ENCODE data around the gene TFEC.
"Not testable (repeated sequence)": the region's sequence is repeated elsewhere in the genome, so short reads cannot be mapped to it uniquely, and the experiment has no call there.

The TFEC gene

DNA sequence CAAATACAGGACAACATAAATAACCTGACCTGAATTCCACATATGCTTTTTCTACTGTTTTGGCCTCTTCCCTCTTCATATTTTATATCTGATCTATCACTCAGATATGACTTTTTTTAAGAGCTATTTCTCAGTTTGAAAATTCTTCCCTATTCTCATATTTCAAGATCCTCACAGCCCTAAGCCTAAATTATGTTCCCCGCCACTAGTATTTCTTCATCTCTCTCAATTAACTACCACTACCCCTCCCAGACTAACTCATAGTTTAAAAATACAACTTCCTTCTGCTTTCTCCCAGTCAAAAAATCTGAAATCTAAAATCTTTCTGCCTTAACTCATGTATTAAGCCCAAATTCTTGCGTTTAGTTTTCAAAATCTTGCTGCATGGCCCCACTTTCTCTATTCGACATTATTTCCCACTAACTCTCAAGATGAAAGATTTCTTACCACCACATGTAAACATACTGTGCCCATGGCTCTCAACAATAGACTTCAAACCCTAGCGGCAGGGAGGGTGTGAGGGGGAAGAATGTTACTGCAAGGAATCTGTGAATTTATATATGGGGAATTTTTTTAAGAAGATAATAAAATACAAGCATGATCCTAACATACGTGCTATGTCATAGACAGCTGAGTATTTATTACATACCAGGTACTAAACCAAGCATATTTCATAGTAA is 64.6 kb downstream of the TFEC start:
- H3K27ac Mint-ChIP-seq = no peak overlapping the region
- no peaks in the 10 kb centered on the region for H3K36me3 Mint-ChIP-seq (ENCODE audit: low read depth)
- no peaks in the 10 kb centered on the region for H3K4me1 Mint-ChIP-seq (ENCODE audit: low read depth)
- H3K27me3 Mint-ChIP-seq = no peaks in the 10 kb centered on the region
- H3K9me3 Mint-ChIP-seq = no peaks in the 10 kb centered on the region
- H3K4me3 Mint-ChIP-seq = no peak overlapping the region

DNA sequence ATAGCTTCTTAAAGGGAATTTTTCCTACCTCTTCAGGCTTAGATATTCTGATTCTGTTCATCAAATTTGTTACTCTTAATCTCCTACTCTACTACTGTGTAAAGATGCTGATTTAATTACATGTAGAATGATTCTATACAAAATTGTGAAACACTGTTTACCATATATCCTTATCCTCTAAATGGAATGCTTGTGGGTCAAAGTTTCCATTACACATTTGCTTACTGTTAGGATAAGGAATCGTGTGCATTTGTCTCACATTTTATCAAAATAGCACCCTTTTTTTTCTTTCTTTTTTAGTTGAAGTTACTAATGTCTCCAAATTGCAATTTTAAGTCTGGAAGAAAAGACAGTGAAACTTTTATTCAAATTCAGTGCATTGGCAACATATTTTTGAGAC is 65.3 kb downstream of the TFEC start:
- Mint-ChIP-seq H3K9me3 (no peaks in the 10 kb centered on the region), H3K27me3 (no peaks in the 10 kb centered on the region), H3K36me3 (ENCODE audit: low read depth) (no peaks in the 10 kb centered on the region), H3K4me1 (ENCODE audit: low read depth) (no peaks in the 10 kb centered on the region), H3K4me3 (no peak overlapping the region), H3K27ac (no peak overlapping the region)

DNA sequence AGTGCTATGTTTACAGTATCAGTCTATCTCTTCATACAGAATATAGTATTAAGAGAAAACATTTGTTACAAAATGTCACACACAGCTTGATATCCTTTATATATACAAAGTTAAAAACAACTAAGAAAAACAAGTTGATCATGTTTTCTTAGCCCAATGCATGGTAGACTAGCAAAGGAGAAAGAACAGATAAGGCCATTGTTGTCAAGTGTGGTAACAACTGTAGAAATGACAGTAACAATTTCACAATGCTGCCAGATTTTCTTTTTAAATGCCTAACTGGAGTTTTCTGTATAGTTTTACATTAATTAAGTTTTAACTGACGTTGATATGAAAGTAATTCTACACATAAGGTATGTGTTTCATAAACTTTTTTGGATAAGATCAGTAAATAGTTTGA is 65.8 kb downstream of the TFEC start:
- H3K27me3 Mint-ChIP-seq = no peaks in the 10 kb centered on the region
- no peak overlapping the region for H3K27ac Mint-ChIP-seq
- no peak overlapping the region for H3K4me3 Mint-ChIP-seq
- H3K4me1 Mint-ChIP-seq (ENCODE audit: low read depth) = no peaks in the 10 kb centered on the region
- H3K36me3 Mint-ChIP-seq (ENCODE audit: low read depth) = no peaks in the 10 kb centered on the region
- H3K9me3 Mint-ChIP-seq = no peaks in the 10 kb centered on the region

DNA sequence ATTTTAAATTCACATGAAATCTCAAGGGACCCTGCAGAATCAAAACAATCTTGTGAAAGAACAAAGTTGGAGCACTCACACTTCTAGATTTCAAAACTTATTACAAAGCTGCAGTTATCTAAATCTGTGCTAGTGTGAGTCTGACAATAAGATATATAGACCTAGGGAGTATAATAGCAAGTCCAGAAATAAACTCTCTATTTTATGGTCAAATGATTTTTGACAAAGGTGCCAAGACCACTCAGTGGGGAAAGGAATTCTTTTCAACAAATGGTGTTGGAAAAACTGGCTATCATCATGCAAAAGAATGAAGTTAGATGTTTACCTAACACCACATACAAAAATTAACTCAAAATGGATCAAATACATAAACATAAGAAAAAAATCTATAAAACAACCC is 68.2 kb downstream of the TFEC start:
- H3K9me3 Mint-ChIP-seq = no peaks in the 10 kb centered on the region
- no peaks in the 10 kb centered on the region for H3K36me3 Mint-ChIP-seq (ENCODE audit: low read depth)
- H3K4me3 Mint-ChIP-seq = no peak overlapping the region
- no peak overlapping the region for H3K27ac Mint-ChIP-seq
- H3K4me1 Mint-ChIP-seq (ENCODE audit: low read depth) = no peaks in the 10 kb centered on the region
- no peaks in the 10 kb centered on the region for H3K27me3 Mint-ChIP-seq

DNA sequence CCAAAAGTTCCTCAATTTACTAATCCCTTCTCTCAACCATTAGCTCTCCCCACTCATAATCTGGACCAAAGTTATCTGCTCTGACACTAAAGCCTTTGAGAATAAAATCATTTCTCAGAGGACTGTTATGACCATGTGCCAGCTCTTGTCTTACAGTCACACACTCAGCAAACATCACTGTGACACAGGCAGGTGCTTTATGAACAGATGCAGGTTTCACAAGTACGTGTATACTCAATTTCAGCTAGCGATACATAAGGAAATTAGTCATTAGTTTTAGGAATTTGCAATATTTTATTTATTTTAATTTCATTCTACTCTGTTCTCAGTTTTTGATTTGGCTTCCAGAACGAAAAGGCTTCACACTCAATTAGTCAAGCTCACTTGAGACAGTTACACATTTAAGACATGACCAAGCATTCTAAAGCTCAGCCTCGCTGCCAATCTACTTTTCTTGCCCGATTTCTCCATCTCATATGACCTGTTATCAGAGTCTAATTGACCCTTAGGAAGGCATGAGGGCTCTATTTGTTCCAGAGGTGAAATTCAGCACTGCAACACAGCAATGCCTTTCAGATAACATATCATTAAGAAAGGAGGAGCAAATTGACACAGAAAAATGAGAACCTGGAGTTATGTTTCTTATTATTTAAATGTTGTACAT is 76.8 kb downstream of the TFEC start:
- Mint-ChIP-seq H3K27ac (no peak overlapping the region), H3K4me1 (ENCODE audit: low read depth) (no peaks in the 10 kb centered on the region), H3K9me3 (no peaks in the 10 kb centered on the region), H3K4me3 (no peak overlapping the region), H3K27me3 (no peaks in the 10 kb centered on the region), H3K36me3 (ENCODE audit: low read depth) (no peaks in the 10 kb centered on the region)

DNA sequence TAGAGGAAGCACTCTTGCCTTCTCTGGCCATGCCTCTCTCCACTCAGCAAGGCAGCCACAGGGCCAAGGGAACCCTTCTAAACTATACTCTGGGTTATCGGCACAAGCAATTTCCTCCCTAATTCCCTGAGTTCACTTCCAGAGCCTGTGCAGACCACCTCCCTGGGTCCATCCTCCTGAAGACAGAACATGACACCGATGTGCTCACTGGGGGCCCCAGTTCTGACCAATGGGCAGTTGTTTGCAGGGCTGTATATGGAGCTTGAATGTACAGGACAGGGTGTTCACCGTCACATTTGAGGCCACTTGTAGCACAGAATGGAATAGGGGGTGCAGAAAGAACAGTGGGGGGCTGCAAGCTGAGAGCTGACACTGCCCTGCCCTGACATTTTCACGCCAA is 77.7 kb downstream of the TFEC start:
- Mint-ChIP-seq H3K27me3 (no peaks in the 10 kb centered on the region), H3K9me3 (no peaks in the 10 kb centered on the region), H3K4me3 (no peak overlapping the region), H3K27ac (no peak overlapping the region), H3K4me1 (ENCODE audit: low read depth) (no peaks in the 10 kb centered on the region), H3K36me3 (ENCODE audit: low read depth) (no peaks in the 10 kb centered on the region)

DNA sequence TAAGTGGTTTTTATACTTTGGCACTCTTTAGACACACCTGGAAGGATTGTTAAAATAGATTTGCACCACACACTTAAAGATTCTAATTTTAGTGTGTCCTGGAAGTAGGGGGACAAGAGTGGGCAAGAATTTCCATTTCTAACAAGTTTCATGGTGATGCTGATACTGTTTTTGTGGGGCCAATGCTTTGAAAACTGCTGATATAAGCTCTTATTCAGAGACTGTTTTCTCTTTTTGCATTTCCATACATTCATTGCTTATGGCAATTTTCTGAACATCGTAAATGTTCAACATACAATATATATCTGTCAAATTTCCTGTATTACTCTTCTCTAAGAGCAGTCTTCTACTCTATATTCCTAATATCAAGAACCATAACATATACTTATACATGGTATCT is 79.0 kb downstream of the TFEC start:
- no peaks in the 10 kb centered on the region for H3K9me3 Mint-ChIP-seq
- H3K27ac Mint-ChIP-seq = no peak overlapping the region
- H3K4me1 Mint-ChIP-seq (ENCODE audit: low read depth) = no peaks in the 10 kb centered on the region
- H3K27me3 Mint-ChIP-seq = no peaks in the 10 kb centered on the region
- no peaks in the 10 kb centered on the region for H3K36me3 Mint-ChIP-seq (ENCODE audit: low read depth)
- no peak overlapping the region for H3K4me3 Mint-ChIP-seq

DNA sequence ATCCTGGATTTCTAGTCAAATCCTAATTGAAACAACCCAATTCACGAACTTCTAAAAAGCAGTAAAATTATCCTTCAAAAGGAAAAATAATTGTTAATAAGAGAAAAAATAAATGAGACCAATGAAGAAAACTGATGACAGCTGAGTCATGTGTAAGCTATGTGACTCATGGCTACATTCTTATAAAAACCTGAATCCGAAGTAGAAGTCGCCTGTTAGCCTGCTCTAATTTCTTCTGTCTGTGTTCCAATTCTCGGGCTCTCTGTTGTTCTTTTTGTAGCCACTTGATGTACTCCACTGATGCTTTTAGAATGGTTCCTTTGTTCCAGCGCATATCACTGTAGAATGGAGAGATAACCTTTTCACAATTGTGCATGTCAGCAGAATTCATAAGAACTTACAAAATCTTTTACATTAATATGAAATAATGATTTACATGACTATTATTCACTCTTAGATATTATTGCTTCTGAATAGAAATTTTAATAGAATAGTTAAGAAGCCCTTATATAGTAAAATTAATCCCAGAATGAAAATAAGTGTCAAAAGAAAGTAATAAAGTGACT is 88.8 kb downstream of the TFEC start:
- Mint-ChIP-seq H3K36me3 (ENCODE audit: low read depth) (no peaks in the 10 kb centered on the region), H3K4me3 (no peak overlapping the region), H3K27me3 (no peaks in the 10 kb centered on the region), H3K4me1 (ENCODE audit: low read depth) (no peaks in the 10 kb centered on the region), H3K9me3 (no peaks in the 10 kb centered on the region), H3K27ac (no peak overlapping the region)

DNA sequence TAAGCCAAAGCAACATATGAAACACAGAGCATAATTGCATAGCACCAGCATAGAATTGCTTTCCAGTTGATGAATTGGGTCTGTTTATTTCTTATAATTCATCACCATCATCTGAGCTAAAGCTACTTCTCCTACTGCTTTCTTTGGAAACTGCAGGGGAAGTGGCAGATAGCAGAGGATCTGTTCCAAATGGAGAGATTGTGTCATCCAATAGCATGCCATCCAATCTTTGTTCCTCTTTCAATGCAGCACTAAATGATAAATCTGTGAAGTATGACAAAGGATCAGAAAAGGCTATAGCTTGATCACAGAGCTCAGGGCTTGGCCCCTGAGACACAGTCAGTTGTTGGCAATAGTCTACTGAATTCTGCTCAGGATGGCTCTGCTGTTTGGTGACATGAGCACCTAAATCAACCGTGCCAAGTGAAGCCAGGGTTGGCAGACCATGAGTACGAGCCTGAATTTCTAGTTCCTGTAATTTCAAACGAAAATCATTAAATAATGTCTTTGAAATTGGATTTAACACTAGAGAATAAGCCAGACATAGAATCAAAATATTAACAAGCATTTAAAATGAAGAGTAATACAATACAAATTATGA is 90.0 kb downstream of the TFEC start:
- no peak overlapping the region for H3K4me3 Mint-ChIP-seq
- no peaks in the 10 kb centered on the region for H3K4me1 Mint-ChIP-seq (ENCODE audit: low read depth)
- no peak overlapping the region for H3K27ac Mint-ChIP-seq
- H3K27me3 Mint-ChIP-seq = no peaks in the 10 kb centered on the region
- H3K36me3 Mint-ChIP-seq (ENCODE audit: low read depth) = no peaks in the 10 kb centered on the region
- H3K9me3 Mint-ChIP-seq = no peaks in the 10 kb centered on the region

DNA sequence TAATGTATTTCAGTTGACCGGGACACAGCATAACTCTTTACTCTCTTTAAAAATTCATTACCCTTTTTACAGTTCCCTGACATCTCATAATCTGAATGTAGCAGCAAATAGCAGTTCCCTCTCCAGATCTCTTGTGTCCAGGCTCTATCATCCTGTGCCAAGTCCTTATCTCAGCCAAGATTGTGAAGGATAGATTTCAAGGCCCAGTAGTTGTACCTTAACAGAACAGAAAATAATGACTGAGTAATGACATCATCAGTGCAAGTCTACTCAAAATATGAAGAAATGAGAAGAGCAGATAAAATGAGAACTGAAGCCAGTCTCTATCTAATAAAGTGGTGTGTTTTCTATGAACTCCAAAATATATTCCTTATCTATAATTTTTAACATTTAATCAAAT is 92.6 kb downstream of the TFEC start:
- H3K4me3 Mint-ChIP-seq = no peak overlapping the region
- no peaks in the 10 kb centered on the region for H3K36me3 Mint-ChIP-seq (ENCODE audit: low read depth)
- no peaks in the 10 kb centered on the region for H3K4me1 Mint-ChIP-seq (ENCODE audit: low read depth)
- H3K27ac Mint-ChIP-seq = no peak overlapping the region
- no peaks in the 10 kb centered on the region for H3K27me3 Mint-ChIP-seq
- no peaks in the 10 kb centered on the region for H3K9me3 Mint-ChIP-seq

DNA sequence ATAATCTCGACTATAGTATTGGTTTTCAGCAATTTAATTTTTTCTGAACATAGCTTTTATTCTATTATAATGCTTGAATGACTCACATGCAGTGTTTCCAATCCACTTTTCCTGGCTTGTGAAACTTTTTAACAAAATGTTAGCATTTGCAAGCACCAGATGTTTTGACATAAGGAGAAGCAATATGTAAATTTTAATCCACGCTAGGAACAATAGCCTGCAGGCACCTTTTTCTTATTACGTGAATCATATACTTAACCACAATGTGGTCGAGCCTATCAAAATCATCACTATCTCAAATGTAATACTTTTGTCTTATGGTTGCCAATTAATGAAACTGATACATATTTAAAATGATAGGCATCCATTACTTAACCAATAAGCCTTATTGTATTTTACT is 97.1 kb downstream of the TFEC start:
- Mint-ChIP-seq H3K4me1 (ENCODE audit: low read depth) (no peaks in the 10 kb centered on the region), H3K27me3 (no peaks in the 10 kb centered on the region), H3K27ac (no peak overlapping the region), H3K9me3 (peaks cover 5% of the 10 kb centered on the region), H3K4me3 (no peak overlapping the region), H3K36me3 (ENCODE audit: low read depth) (no peaks in the 10 kb centered on the region)

DNA sequence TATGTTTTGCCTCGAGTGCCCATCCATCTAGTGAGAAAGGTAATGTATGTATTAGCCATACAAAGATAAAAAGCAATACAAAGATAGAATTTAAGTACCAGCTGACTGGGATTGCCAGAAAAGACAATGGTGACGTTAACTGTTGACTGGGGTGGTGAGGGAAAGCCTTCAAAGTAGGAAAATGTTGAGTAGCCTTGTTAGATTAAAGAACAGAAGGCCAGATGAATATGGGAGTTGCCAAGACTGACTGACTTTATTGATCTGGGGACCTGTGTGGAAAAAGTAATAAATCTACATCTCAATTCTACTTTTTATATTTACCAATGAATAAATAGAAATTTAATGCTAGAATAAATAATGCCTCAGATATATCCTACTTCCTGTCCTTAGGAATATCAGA is 97.7 kb downstream of the TFEC start:
- peaks cover 5% of the 10 kb centered on the region for H3K9me3 Mint-ChIP-seq
- no peak overlapping the region for H3K4me3 Mint-ChIP-seq
- no peak overlapping the region for H3K27ac Mint-ChIP-seq
- H3K27me3 Mint-ChIP-seq = no peaks in the 10 kb centered on the region
- no peaks in the 10 kb centered on the region for H3K36me3 Mint-ChIP-seq (ENCODE audit: low read depth)
- H3K4me1 Mint-ChIP-seq (ENCODE audit: low read depth) = no peaks in the 10 kb centered on the region

DNA sequence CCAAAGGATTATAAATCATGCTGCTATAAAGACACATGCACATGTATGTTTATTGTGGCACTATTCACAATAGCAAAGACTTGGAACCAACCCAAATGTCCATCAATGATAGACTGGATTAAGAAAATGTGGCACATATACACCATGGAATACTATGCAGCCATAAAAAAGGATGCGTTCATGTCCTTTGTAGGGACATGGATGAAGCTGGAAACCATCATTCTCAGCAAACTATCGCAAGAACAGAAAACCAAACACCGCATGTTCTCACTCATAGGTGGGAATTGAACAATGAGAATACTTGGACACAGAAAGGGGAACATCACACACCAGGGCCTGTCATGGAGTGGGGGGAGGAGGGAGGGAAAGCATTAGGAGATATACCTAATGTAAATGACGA is 100.4 kb downstream of the TFEC start:
- H3K4me3 Mint-ChIP-seq; H3K27me3 Mint-ChIP-seq; H3K27ac Mint-ChIP-seq; H3K36me3 Mint-ChIP-seq (ENCODE audit: low read depth); H3K9me3 Mint-ChIP-seq; H3K4me1 Mint-ChIP-seq (ENCODE audit: low read depth): not testable (repeated sequence)

DNA sequence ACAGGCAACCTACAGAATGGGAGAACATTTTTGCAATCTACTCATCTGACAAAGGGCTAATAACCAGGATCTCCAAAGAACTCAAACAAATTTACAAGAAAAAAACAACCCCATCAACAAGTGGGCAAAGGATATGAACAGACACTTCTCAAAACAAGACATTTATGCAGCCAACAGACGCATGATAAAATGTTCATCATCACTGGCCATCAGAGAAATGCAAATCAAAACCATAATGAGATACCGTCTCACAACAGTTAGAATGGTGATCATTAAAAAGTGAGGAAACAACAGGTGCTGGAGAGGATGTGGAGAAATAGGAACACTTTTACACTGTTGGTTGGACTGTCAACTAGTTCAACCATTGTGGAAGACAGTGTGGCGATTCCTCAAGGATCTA is 100.8 kb downstream of the TFEC start:
- not testable (repeated sequence) for H3K27ac Mint-ChIP-seq; H3K4me3 Mint-ChIP-seq; H3K27me3 Mint-ChIP-seq; H3K4me1 Mint-ChIP-seq (ENCODE audit: low read depth); H3K9me3 Mint-ChIP-seq; H3K36me3 Mint-ChIP-seq (ENCODE audit: low read depth)

DNA sequence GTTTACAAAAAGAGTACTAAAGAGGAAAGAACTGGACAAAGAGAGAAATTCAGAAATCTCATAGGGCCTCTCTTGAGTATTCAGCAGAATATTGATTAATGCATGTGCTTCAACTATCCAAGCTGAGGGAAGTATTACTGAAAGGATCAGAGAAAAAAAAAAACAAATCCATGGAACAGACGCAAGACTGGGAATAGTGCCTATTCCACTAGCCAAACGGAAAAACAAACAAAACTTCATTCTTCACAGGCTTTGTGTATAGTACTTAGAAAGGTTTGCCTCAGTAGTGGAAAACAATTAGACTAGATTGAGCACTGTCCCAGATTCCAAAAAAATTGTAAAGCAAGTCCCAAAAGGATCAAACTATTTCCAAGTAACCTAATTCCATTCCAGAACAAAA is 106.2 kb downstream of the TFEC start:
- Mint-ChIP-seq H3K9me3 (no peaks in the 10 kb centered on the region), H3K36me3 (ENCODE audit: low read depth) (no peaks in the 10 kb centered on the region), H3K4me3 (no peak overlapping the region), H3K4me1 (ENCODE audit: low read depth) (no peaks in the 10 kb centered on the region), H3K27me3 (no peaks in the 10 kb centered on the region), H3K27ac (no peak overlapping the region)

DNA sequence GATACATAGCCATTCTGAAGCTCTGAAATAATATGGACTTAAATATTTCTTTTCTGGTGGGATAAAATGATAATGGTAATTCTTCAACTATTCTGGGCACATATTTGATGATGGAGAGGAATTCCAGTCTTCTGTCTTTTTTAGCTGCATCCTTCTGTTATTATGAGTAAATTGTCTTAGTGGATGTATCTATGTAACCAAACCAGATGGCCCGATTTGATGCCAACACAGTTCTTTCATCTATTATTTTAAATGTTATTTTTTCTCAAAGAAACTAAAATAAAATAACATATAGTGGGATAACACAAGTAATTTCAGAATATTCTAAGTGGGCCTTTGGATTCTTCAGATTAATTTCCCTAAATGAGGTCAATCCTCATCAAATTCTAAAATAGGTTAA is 110.2 kb downstream of the TFEC start:
- Mint-ChIP-seq H3K27ac (no peak overlapping the region), H3K36me3 (ENCODE audit: low read depth) (no peaks in the 10 kb centered on the region), H3K4me3 (no peak overlapping the region), H3K4me1 (ENCODE audit: low read depth) (no peaks in the 10 kb centered on the region), H3K9me3 (no peaks in the 10 kb centered on the region), H3K27me3 (no peaks in the 10 kb centered on the region)

Measured in stimulated activated naive CD8-positive, alpha-beta T cell treated with anti-CD3 and anti-CD28 coated beads, Interleukin-15, Interleukin-2, amounts not matched to agents 100 ng/mL and 50 ng/mL, for 24 hours (primary cell).